Tibial artery (tissue), 4 donors: ENCODE data around the gene PIEZO2.

Source experiments
- DNase-seq, 2 donors: peaks; one replicate each; pipeline ENCODE4 v3.0.0-alpha.2; 2019
- H3K27ac ChIP-seq, 2 donors: fragments of 200-600 bp; sonication (generic) in 1 of 2; 1 replicate in 1 of 2; 2 replicates in 1 of 2; pipeline ENCODE4 v1.5.1; 2018 to 2019; ENCODE audit warnings: mild to moderate bottlenecking in 1 of 2
- H3K27me3 ChIP-seq, 2 donors: fragments of 200-600 bp; sonication (generic) in 1 of 2; one replicate each; pipeline versions ENCODE4 v1.5.1 to v1.6.0; 2016 to 2019
- H3K36me3 ChIP-seq, 3 donors: fragments of 200-600 bp; sonication (generic) in 2 of 3; one replicate each; pipeline ENCODE4 v1.5.1; 2016 to 2019; ENCODE audit warnings: mild to moderate bottlenecking in 2 of 3
- H3K4me1 ChIP-seq, 4 donors: fragments of 200-600 bp; sonication (generic) in 2 of 4; 1 replicate in 3 of 4; 2 replicates in 1 of 4; pipeline ENCODE4 v1.5.1; 2016 to 2019
- H3K4me3 ChIP-seq, 2 donors: fragments of 200-600 bp; sonication (generic) in 1 of 2; 1 replicate in 1 of 2; 2 replicates in 1 of 2; pipeline ENCODE4 v1.5.1; 2018 to 2019; ENCODE audit warnings: mild to moderate bottlenecking in 2 of 2
- H3K9me3 ChIP-seq, 3 donors: fragments of 200-600 bp; sonication (generic) in 1 of 3; one replicate each; pipeline ENCODE4 v1.5.1; 2016 to 2019
- intact Hi-C: fragments of 100-400 bp; cut with DNase I; formaldehyde crosslinking; loops from one replicate; pipeline ENCODE4 v1.15.0; 2023; ENCODE audit warnings: low total_unique reads
- TF ChIP-seq, protein P1 (sequence below), 2 experiments: fragments of 200-600 bp in 1 of 2; fragments of 450-650 bp in 1 of 2; IDR thresholded peaks; one replicate each; pipeline ENCODE4 v1.5.1; 2017 to 2019; ENCODE audit warnings: antibody characterized with exemption in 2 of 2, mild to moderate bottlenecking in 1 of 2, moderate library complexity in 1 of 2

The PIEZO2 gene

GRCh38 chr18:10751653-10752052, 397.7 kb downstream of the PIEZO2 start:
- no peaks in the 10 kb centered on the region for H3K9me3 ChIP-seq
- no peak overlapping the region for H3K27ac ChIP-seq
- DNase-seq: no peak
- no peaks in the 10 kb centered on the region for H3K36me3 ChIP-seq
- TF ChIP-seq, protein P1, sequence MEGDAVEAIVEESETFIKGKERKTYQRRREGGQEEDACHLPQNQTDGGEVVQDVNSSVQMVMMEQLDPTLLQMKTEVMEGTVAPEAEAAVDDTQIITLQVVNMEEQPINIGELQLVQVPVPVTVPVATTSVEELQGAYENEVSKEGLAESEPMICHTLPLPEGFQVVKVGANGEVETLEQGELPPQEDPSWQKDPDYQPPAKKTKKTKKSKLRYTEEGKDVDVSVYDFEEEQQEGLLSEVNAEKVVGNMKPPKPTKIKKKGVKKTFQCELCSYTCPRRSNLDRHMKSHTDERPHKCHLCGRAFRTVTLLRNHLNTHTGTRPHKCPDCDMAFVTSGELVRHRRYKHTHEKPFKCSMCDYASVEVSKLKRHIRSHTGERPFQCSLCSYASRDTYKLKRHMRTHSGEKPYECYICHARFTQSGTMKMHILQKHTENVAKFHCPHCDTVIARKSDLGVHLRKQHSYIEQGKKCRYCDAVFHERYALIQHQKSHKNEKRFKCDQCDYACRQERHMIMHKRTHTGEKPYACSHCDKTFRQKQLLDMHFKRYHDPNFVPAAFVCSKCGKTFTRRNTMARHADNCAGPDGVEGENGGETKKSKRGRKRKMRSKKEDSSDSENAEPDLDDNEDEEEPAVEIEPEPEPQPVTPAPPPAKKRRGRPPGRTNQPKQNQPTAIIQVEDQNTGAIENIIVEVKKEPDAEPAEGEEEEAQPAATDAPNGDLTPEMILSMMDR (IDR thresholded peaks at IDR 0.05): no peak
- no peaks in the 10 kb centered on the region for H3K4me1 ChIP-seq
- H3K4me3 ChIP-seq: no peak overlapping the region
- no peaks in the 10 kb centered on the region for H3K27me3 ChIP-seq
- intact Hi-C loops: no loop called here

DNA sequence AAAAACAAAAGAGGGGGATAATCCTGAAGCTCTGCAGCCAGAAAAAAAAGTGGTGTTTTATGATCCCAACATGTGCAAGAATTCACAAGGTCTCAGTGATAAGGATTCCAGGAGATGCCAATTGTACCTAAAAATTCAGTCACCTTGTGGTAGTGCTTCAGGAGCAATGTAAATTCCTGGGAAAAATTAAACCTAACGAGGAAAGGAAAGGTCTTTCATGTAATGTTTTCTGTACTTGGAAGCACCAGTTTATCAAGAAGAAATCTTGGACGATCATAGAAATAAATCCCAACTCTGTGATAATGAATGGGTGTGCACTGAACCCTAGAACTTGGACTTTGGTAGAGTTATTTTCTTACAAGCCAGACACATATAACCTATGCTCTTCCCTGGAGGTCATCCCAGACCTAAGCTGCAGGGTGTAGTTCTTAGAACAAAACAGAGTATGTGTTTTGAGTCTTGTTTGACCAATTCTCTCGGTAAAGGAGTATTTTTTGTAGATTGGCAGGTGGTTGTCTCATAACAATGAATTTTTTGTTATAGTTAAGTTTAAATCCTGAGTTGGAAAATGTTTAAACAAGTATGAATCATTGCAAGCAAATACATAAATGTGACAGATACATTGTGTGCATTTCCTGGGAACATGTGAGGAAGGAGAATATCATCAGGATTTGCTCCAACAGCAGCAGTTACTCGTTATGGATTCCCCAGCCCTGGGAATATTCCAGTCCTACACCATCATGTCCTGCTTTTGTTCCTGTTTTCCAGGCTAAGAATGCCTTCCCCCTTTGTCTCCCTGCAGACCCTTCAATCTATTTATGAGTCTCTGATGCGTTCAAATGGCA, 399.0 kb downstream of the PIEZO2 start:
- Histone ChIP-seq H3K27me3 (no peaks in the 10 kb centered on the region), H3K27ac (no peak overlapping the region), H3K4me1 (no peaks in the 10 kb centered on the region), H3K36me3 (no peaks in the 10 kb centered on the region), H3K9me3 (no peaks in the 10 kb centered on the region), H3K4me3 (no peak overlapping the region)
- DNase-seq: no peak
- intact Hi-C loops: no loop called here
- TF ChIP-seq, protein P1 (IDR thresholded peaks at IDR 0.05): no peak

DNA sequence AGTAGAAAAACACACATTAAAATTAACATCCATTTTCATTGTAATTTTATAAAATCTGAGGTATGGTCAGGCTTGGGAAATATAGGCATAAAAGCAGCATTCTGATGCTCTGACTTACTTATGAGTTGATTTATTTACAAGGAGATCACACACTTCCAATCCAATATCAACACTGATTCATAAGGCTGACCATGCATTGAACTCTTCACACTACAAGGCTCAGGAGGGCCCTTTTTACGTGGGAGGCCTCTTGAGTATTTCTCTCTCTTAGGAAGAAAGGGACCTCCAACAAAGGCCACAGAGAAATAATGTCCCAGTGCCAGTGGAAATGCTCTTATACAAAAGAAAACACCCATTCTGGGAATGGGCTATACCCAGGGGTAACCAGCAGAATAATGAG, 400.7 kb downstream of the PIEZO2 start:
- H3K27me3 ChIP-seq: no peaks in the 10 kb centered on the region
- intact Hi-C loops: no loop called here
- no peak overlapping the region for H3K4me3 ChIP-seq
- TF ChIP-seq, protein P1 (IDR thresholded peaks at IDR 0.05): no peak
- no peaks in the 10 kb centered on the region for H3K9me3 ChIP-seq
- H3K4me1 ChIP-seq: no peaks in the 10 kb centered on the region
- DNase-seq: no peak
- H3K36me3 ChIP-seq: no peaks in the 10 kb centered on the region
- no peak overlapping the region for H3K27ac ChIP-seq

DNA sequence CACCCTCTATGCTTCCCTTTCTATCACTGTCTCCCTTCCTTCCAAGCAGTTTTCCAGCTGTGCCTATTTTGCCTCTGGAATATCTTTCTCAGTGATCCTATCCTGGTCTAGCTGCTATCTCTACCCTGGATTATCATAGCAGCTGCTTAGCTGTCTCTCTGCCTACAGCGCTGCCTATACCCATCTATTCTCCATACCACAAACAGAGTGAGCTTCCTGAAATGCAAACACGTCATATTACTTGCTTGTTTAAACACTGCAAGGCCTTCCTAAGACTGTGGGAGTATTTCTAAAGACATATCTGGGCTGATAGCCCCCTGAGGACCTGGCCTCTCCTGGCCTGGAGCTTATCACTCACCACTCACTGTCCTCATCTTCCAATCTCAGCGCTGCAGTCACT, 403.4 kb downstream of the PIEZO2 start:
- TF ChIP-seq, protein P1 (IDR thresholded peaks at IDR 0.05): no peak
- Histone ChIP-seq H3K27ac (no peak overlapping the region), H3K4me1 (no peaks in the 10 kb centered on the region), H3K36me3 (no peaks in the 10 kb centered on the region), H3K27me3 (no peaks in the 10 kb centered on the region), H3K4me3 (no peak overlapping the region), H3K9me3 (no peaks in the 10 kb centered on the region)
- no peak for DNase-seq
- intact Hi-C loops: no loop called here

DNA sequence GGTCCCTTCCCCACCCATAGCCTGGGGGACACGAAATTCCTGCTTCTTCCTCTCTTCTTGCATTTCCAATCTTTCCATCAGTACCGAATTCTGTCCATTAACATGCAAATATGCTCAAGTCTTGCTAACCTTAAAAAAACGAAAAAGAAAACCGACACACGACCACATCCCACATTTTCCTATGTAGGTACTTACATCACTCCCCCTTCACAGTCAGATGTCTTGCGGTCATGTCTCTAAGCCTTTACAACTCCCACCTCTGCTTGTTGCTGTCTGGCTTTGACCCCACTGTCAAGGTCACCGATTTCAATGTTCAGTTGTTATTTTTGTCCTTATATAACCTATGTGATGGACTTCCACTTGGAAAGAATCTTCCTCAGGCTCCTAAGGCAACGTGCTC, 404.1 kb downstream of the PIEZO2 start:
- DNase-seq: no peak
- intact Hi-C loops: no loop called here
- TF ChIP-seq, protein P1 (IDR thresholded peaks at IDR 0.05): no peak
- H3K9me3 ChIP-seq: no peaks in the 10 kb centered on the region
- H3K4me1 ChIP-seq: no peaks in the 10 kb centered on the region
- no peak overlapping the region for H3K4me3 ChIP-seq
- no peaks in the 10 kb centered on the region for H3K36me3 ChIP-seq
- H3K27ac ChIP-seq: no peak overlapping the region
- no peaks in the 10 kb centered on the region for H3K27me3 ChIP-seq
